Femur (tissue), 1 donor: ENCODE data around the gene PLPPR1.
"Not testable (repeated sequence)": the region's sequence is repeated elsewhere in the genome, so short reads cannot be mapped to it uniquely, and the experiment has no call there.

Source experiments
- DNase-seq: peaks from one replicate; pipeline ENCODE4 v3.0.0-alpha.2; 2017

PLPPR1 gene

DNA sequence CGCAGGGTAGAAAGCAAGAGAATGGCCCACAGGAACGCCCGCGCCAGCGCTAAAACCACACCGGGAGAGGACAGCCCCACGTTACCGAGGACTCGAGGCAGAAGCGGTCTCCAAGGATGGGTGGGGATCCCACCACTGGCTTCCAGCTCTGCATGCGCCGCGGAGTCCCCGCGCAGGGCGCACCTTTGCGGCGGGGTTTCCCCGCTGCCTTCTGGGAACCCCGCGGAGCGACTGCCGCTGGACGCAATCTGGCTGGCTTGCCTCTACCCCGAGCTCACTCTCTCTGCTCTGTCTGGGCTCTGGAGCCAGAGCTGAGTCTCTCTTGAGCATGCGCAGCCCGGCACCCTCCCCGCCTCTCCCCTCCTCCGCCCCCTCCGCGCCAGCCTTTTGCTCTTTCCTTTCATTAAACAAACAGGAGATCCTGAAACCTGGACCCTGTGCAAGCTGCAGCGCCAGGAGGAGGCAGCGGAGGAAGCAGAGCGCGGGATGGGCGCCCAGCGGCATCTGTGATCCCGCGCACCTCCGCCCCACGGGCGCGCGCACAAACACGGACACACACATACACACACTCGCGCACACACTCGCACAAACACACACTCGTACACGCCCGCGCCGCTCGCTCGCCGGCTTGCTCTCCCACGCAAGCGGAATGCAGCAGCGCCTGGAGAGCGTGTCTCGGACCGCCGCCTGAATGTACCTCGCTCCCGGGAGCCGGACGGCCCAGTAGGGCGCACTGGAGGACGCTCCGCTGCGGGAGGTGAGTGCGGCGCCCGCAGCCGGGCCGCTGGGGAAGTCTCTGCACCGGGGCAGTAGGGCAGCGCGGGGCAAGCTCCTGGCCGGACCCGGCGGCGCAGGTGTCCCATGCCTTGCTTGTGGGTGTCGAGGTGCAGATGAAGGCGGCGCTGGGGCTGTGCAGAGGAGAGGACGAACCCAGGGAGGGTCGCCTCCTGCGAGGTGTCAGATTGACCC, at the start of gene PLPPR1:
PLPPR1 (plus strand) TSS at position 382 of the 969 bp plus-strand sequence.
- DNase-seq = peak; percentile 84

DNA sequence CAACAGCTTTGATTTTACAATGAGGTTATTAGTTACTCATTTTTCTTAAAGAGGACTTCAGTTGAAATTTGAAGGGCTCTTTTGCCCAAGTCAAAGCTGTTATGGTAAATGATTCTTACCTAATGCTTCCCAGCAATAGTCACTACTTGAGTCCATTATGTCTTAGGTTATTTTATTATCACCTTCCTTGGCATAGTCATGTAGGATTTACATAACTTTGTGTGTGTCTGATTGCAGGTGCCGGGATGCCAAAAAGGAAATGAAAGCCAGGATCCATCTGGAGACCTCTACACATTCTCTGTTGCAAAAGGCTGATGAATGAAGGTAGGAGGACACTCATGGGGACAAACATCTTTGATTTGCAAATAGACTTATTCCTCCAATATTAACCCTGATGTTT, 38.8 kb upstream of the PLPPR1 start:
- no peak for DNase-seq

DNA sequence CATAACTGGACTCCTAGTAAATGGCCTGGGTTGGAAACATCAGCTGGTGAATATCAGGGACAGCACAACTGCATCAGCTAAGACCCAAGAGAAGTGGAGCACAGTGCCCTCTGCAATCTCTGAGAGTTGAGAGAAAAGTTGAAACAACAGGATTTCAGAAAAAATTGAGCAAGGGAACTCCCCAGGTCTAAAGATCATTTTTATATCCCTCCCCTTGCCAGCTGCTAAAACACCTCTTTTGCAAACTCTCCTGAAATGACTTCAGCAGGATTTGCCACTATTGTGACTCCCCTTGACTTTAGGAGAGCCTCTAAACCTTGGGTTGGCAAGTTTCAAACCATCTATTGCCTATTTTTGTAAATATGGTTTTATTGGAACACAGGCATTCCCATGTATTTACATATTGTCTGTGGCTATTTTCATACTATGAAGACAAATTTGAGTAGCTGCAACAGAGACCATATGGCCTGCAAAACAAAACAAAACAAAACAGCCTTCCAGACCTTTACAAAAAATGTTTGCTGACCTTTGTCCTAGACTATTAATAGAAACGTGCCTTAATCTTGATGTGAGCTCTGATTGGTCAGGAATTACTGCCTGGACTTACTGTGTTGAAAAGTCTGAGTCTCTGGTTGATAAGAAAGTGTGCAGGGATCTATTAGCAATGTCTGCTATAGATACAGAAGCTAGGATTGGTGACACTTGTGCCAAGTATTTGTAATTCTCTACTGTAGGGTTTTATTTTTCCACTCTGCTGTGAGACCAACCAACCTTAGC, 37.7 kb upstream of the PLPPR1 start:
- no peak for DNase-seq

DNA sequence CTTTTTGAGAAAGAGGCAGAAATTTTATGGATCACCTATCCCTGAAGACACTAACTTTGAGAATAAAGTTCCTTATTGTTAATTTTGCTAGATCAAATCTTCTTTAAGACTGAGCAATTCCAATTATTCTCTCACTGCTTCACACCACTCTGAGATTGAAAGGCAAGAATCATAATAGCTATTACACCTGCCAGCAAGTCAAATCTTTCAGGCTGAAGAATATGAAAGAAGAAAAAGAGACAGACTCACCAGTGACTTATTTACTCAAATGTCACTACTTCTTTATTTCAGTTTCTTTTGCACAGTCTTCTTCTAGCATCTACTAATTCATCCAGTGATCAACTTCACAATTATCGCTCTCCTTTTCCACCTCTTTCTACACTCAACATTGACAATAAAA, 35.9 kb upstream of the PLPPR1 start:
- DNase-seq = no peak

DNA sequence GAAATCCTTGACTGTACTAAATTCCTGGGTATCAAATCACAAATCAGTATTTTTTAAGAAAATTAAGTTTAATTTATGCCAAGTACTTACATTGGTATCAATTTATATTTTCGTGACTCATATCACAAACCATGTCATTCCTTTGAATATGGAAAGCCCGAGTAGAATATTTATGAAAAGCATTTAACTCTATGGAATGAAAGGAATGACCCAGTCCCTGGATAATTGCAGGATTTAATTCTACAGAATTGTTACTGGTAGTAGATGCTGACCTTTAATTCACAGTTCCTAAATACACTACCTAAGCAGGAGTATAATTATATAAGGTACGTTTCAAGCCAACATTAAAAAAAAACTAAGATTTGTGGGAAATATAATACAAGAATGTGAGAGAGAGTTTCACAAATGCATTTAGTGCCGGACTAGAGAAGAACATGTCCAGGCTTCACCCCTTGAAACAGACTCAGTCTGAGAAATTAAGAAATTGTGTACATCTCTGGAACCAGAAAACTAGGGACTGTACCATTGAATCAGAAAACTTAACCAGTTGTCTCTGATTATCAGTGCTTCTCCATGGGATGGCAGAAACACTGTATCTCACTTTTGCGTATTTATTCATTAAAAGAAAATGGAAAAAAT, 28.5 kb upstream of the PLPPR1 start:
- no peak for DNase-seq

DNA sequence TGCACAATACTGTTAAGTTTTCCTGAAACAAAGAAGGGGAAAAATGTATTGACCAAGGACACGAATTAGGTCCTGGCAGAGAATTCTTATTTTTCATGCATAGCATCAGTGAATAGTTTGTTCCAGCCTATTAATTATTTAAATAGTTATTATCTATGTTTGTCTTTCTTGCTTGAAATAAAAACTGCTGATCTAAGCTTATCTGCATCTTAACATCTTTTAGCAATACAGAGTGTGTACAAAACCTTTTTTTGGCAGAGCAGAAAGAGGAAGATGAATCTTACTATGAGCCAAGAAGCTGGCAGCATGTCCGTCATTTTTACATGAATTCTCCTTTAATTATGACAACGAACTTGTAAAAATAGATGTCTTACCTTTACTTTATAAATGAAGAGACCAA, 23.3 kb upstream of the PLPPR1 start:
- no peak for DNase-seq

DNA sequence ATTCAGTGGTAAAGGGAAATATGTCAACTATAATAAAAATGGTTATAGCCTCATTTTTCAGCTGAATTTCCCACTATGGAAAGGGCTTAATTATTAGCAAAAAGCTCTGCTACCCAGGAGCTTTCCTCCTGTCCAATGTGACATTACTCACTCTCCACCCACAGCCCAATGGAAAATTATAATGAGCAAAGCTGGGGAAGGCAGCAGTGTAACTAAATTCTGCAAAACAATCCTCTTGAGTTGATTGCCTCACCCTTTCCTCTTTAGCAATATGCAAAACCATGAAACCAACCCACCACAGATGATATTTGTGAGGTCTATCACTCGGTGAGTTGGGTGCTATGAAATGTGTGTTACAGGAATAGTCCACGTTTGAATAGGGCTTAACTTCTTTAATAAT, 14.0 kb upstream of the PLPPR1 start:
- no peak for DNase-seq

DNA sequence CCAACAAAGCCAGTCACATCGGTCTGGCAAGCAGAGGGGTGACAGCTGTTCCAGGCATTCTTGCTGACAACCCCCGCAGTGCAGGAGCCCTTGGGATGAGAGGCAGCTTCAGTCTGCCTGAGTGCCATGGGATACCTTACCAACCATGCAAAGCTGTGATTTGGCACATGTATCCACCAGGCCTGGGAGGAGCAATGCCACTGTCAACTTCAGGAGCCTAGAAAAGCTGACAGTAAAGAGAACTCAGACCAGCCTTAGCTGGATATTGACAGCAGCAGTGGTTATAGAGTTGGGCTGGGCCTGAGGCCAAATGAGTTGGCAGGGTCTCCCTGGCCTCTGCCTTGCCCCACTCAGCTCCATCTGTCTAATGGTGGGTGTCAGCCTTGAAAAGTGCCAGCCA, 10.1 kb upstream of the PLPPR1 start:
- DNase-seq = peak; percentile 68

DNA sequence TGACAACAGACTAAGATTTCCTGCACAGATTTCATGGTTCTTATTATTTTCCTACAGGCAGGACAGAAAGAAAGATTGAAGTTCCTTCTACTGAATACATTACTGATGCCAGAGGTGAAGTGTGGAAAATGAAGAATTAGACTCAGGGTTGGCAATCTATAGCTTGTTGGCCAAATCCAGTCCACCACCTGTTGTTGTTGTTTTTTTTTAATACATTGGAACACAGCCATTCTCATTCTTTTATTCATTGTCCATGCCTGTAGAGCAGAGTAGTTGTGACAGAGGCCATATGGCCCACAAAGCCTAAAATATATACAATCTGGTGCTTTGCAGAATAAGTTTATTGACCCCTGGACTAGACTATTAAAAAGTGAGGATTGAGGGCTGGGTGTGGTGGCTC, 5.8 kb upstream of the PLPPR1 start:
- no peak for DNase-seq

DNA sequence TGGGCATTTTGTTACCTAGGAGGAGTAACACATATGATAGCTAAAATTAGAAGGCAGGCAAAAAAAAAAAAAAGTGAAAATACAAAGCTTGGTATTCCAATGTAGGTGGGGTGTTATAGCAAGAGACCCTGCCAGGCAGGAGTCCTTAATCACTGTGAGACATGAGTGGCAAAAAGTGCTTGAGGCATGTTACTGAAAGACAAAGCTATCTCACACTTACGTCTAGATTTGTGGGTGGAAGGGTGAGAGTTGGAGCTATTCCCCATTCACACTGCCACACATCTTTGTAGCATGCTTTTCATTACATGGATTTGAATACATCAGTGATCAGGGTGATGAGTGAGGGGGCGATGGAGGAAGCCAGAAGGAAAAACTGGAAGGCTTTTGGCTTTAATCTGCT, 2.6 kb upstream of the PLPPR1 start:
- DNase-seq = no peak

DNA sequence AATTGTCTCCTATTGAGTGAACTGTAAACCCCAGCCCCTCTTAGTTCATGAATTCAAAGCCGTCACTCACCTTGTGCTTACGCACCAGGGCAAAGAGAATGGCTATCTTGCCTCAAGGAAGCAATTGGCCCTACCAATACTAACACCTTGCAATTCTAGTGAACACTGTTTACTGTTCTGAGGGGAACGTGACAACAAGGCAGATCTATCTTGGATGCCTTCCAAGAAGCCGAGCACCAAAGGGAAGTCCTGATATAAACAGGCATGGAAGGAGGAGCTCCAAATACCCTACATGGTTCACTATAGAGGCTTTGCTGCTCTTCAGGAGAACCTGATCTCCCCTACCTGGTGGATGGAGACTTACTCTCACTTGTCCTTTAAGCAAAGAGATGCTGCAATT, 1.7 kb upstream of the PLPPR1 start:
- no peak for DNase-seq

DNA sequence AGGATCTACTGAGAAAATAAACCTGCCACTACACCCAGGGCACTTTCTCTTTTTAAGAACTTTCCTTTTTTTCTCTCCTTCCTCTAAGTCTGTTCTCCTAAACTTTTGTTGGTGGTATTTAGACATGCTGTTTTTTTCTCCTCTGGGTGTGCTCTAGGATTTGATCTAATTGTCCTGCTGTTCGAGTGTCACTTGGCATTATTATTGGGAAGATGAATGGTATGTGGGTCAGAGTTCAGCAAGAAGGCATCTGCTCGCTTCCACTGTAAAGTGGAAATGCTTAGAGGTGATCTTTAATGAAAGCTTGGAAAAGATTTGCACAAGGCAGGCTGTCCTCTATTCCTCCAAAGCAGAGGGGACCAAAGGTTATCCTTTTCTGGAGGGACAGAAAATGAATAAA, 1.3 kb upstream of the PLPPR1 start:
- no peak for DNase-seq

DNA sequence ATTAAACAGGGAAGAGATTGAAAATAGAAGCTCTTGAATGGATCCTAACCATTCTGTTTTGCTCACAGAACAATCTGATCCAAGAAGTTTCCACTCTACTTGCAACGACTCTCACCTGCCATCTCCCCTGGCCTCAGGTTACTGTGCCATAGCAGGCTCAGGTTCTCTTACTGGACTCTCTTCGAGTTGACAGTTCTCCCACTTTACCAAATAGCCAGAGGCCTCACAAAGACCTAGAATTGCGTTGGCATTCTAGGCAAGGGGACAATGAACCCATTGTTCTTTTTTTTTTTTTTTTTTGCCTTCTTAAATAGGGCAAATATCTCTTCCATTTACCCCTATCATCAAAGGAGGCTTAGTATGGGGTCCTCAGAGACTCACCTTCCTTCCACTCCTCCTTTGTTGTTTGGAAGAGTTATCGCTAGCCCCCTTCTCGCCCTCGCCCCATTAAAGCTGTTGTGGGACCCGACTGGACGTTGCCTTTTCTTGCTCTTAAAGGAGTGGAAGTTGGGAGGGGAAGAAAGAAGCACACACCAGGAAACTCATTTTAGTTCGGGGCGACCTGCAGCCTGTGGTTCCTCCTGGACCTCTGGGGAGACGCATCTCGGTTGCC, 688 bp upstream of the PLPPR1 start:
- DNase-seq = no peak

DNA sequence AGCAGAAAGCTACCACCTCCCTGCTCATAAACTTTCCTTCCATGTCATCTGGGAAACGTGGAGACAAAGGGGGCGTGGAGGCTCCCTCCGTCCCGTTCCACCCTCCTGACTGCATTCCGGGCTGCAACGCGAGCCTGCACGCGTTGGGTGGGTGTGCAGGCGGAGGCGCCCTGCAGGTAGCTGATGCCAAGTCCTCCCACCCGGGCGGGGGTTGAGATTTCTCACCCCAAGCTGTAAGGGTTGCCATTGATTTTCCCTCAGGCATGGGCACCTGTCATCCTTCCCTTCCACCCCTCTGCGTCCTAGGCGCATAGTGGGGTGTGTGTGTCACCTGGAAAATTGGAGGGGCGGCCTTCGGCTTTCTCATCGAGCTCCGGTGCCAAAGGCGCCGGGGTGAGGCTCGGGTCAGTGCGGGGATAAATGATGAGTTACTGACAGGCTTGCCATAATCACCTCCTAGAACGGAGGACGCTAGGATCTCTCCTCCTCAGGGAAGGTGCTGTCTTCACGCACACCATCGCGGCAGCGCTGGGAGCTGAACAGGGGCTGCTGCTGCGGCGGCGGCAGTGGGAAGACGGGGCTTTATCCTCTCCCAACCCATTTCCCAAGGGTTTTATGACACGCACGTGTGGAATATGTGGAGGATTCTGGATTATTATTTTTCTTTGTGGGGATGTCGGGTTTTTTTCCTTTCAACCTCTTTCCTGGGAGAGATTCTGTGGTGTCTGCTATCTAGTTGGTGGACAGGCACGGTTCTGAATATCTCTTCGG, 973 bp downstream of the PLPPR1 start:
- DNase-seq = no peak

DNA sequence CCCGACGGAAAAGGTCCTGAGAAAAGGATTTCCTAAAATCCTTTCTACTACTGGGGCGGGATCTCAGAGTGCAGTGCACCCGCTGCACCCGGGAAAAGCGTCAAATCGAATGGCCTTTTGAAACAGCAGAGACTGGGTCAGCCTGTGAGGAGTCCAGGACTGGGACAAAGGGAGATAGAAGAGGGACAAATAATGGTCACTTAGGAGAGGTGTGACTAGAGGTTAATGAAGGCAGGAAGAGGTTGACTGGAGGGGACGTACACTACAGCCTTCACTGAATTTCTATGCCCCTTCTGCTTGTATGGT, 1.5 kb downstream of the PLPPR1 start:
- no peak for DNase-seq

DNA sequence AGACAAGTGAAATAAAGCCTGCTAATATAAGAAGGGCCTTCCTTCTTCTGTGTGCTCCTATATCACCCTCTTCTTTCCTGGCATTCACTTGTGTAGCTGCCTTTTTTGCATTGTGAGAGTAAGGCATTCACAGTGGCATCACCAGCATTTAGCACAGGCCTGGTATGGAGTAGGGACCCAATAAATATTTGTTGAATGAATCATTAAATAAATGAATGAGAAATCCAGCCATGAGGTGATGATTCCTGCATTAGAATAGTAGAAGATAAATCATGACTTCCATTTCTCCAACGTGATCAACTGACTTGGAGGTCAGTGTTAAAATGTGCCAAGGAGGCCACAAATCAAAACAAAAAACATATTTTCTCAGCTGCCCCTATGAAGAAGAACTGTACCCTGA, 3.9 kb downstream of the PLPPR1 start:
- DNase-seq = no peak

DNA sequence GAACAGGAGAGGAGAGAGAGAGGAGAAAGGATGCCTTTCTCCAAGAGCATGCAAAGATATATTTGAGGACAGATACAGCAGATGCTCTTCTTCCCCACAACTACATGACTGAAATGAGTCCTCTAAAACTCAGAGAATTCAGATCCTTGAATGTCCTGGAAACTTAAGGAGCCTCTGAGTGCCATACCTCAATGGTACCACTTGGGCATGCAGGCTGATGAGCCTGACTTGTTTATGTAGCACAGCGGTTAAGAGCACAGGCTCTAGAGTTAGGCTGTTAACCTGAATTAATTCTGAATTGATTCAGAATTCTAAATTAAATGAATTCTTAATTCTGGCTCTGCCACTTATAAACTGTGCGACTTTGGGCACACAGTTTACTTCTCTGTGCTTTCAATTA, 5.7 kb downstream of the PLPPR1 start:
- no peak for DNase-seq

DNA sequence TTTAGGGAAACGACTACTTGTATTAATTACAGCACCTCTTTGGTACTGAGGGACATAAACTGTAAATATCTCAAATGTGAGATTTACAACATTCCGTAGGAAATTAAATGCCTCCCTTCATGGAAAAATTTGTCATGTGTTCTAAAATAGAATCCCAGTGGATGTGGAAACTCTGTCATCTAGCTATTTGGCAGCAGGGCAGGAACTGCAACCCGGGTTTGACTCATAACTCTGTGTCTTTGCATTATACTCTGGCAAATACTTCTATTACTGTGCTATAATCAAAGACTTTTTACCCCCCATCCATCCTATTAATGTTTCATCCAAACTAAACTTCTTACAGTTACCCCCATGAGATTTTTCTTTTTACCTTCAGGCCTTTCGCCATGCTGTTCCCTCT, 6.6 kb downstream of the PLPPR1 start:
- no peak for DNase-seq

DNA sequence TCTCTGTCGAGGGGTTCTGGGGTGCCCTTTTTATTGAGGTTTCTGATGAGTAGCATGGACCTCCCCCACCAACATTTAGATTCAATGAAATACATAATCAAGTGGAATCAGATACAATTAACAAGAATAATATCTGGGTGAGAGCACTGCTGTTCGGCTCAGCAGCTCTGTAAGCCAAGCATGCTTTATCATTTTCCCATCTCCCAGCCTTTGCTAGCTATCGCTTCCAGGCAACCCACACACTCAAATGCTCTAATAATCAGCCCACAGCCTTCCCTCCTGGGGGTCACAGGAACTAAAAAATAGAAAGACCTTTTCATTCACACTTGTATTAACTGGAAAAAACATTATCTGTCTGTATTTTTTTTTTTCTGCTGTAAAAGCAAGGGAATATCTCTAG, 8.9 kb downstream of the PLPPR1 start:
- DNase-seq = no peak

DNA sequence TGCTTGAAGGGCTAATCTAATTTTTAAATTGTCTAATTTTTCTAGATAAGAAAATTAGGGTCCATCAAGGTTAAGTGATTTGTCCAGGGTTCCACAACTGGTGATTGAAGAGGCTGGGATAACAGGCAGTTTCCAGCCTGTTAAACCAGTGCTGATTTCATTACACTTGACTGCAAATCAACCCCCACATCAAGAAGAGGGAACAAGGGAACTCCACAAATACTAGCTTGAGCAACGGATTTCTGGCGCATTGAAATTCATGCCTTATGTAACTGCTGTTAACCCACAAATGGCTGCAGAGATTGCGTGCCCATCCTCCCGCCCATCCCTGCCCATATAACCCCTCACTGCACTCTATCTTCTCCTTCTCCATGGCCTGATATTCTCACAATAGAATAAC, 10.0 kb downstream of the PLPPR1 start:
- DNase-seq = no peak

DNA sequence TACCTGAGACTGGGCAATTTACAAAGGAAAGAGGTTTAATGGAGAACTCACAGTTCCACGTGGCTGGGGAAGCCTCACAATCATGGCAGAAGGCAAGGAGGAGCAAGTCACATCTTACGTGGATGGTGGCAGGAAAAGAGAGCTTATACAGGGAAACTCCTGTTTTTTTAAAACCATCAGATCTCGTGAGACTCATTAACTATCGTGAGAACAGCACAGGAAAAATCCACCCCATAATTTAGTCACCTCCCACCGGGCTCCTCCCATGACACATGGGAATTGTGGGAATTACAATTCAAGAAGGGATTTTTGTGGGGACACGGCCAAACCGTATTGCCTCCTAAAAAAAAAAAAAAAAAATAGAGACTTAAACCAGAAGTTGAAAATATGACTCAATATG, 11.1 kb downstream of the PLPPR1 start:
- DNase-seq = not testable (repeated sequence)

DNA sequence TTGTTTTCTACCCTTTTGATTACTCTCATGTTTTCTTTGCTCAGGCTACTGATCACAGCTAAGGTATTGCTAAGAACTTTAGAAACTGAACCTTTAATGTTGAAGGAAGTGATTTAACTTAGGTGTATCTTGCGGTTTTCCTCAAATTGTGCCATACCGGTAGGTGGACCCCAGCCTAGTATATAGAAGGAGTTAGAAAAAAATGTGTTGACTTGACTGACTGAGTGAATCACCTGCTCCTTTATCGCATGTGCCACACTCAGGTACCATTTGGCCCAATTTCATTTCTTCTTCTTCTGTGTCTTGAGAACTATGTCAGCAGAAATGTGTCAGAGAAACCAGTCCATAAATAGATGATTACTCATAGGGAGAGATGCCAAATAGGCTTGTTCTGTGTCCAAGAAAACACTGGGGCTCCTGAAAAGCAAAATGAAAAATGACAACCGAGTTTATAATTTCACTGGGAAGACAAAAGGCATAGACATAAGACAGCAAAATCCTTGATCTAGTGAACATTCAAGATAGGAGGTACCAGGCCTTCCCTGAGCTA, 19.4 kb downstream of the PLPPR1 start:
- DNase-seq = no peak
